IPS-11a (cell line): Measurements from ENCODE around the gene DPCD.
A peak's percentile ranks its signal among the peaks of the same experiment; 100 is the strongest.

Experiments
- H3K4me3 ChIP-seq: one replicate; pipeline ENCODE4 v1.5.1; 2013; ENCODE audit warnings: low read depth, low read length, control low read depth

DPCD gene

GRCh38 chr10:101587725-101588653 is at the start of gene DPCD, which contains the start of gene POLL:
Gene DPCD (plus strand): TSS chr10:101588321. CDS start chr10:101588337, 16 bp downstream.
Gene POLL (minus strand): TSS chr10:101588257. CDS start chr10:101587360, 897 bp downstream.
- H3K4me3 ChIP-seq: peak within 1 kb of the TSS; percentile 93

GRCh38 chr10:101538446-101538845 is 49.7 kb upstream of the DPCD start:
- H3K4me3 ChIP-seq: no peak overlapping the region

GRCh38 chr10:101545898-101546297 is 42.2 kb upstream of the DPCD start:
- no peak overlapping the region for H3K4me3 ChIP-seq

- H3K4me3 ChIP-seq: no peak overlapping the region
Observed at GRCh38 chr10:101550965-101551364, 37.2 kb upstream of the DPCD start.

GRCh38 chr10:101552442-101552841 is 35.7 kb upstream of the DPCD start:
- no peak overlapping the region for H3K4me3 ChIP-seq

- H3K4me3 ChIP-seq: no peak overlapping the region
Observed at GRCh38 chr10:101557541-101557940, 30.6 kb upstream of the DPCD start.

- no peak overlapping the region for H3K4me3 ChIP-seq
Observed at GRCh38 chr10:101558204-101558603, 29.9 kb upstream of the DPCD start.

- H3K4me3 ChIP-seq: no peak overlapping the region
Observed at GRCh38 chr10:101558671-101559595, 29.2 kb upstream of the DPCD start.

GRCh38 chr10:101559596-101560297 is 28.4 kb upstream of the DPCD start:
- H3K4me3 ChIP-seq: no peak overlapping the region

- H3K4me3 ChIP-seq: no peak overlapping the region
Observed at GRCh38 chr10:101560298-101561067, 27.6 kb upstream of the DPCD start.

GRCh38 chr10:101561068-101561915 is 26.8 kb upstream of the DPCD start:
- no peak overlapping the region for H3K4me3 ChIP-seq

- no peak overlapping the region for H3K4me3 ChIP-seq
Observed at GRCh38 chr10:101562231-101562630, 25.9 kb upstream of the DPCD start.

GRCh38 chr10:101563007-101563406 is 25.1 kb upstream of the DPCD start:
- H3K4me3 ChIP-seq: no peak overlapping the region

GRCh38 chr10:101563497-101564040 is 24.6 kb upstream of the DPCD start:
- H3K4me3 ChIP-seq: no peak overlapping the region

GRCh38 chr10:101564490-101564991 is 23.6 kb upstream of the DPCD start:
- no peak overlapping the region for H3K4me3 ChIP-seq

GRCh38 chr10:101565370-101565900 is 22.7 kb upstream of the DPCD start:
- H3K4me3 ChIP-seq: no peak overlapping the region

GRCh38 chr10:101565936-101566332 is 22.2 kb upstream of the DPCD start:
- no peak overlapping the region for H3K4me3 ChIP-seq
